GM18870 (cell line): ENCODE data around the gene PDCD4.

ENCODE experiments used
- ATAC-seq: cut with Tn5 transposase; IDR thresholded peaks from one replicate; pipeline ENCODE4 v1.9.1; 2021; ENCODE audit warnings: moderate library complexity; ENCODE audit not compliant: unreplicated experiment

Gene PDCD4

GRCh38 chr10:110860576-110861241 is 11.0 kb upstream of the PDCD4 start:
- peak; percentile 39 for ATAC-seq

- no peak for ATAC-seq
Measured at GRCh38 chr10:110861476-110861875, 10.3 kb upstream of the PDCD4 start.

GRCh38 chr10:110861930-110862649 is 9.6 kb upstream of the PDCD4 start:
- no peak for ATAC-seq

- no peak for ATAC-seq
Measured at GRCh38 chr10:110862961-110863360, 8.8 kb upstream of the PDCD4 start.

- no peak for ATAC-seq
Measured at GRCh38 chr10:110863361-110863760, 8.4 kb upstream of the PDCD4 start.

GRCh38 chr10:110863956-110864355 is 7.8 kb upstream of the PDCD4 start:
- no peak for ATAC-seq

GRCh38 chr10:110864662-110865140 is 7.0 kb upstream of the PDCD4 start:
- ATAC-seq = peak; percentile 68

- ATAC-seq = no peak
Measured at GRCh38 chr10:110865186-110865808, 6.4 kb upstream of the PDCD4 start.

GRCh38 chr10:110865809-110866482 is 5.8 kb upstream of the PDCD4 start:
- no peak for ATAC-seq

GRCh38 chr10:110867011-110867806 is 4.5 kb upstream of the PDCD4 start:
- ATAC-seq = peak; percentile 32

- ATAC-seq = no peak
Measured at GRCh38 chr10:110867807-110868465, 3.8 kb upstream of the PDCD4 start.

- ATAC-seq = no peak
Measured at GRCh38 chr10:110868981-110869380, 2.7 kb upstream of the PDCD4 start.

GRCh38 chr10:110870823-110871297 is 868 bp upstream of the PDCD4 start:
- no peak for ATAC-seq

GRCh38 chr10:110872145-110872983 is 636 bp downstream of the PDCD4 start:
- peak; percentile 16 for ATAC-seq

- ATAC-seq = no peak
Measured at GRCh38 chr10:110872984-110873923, 1.5 kb downstream of the PDCD4 start.

GRCh38 chr10:110873951-110874350 is 2.2 kb downstream of the PDCD4 start:
- no peak for ATAC-seq

GRCh38 chr10:110876000-110876399 is 4.3 kb downstream of the PDCD4 start:
- ATAC-seq = no peak

GRCh38 chr10:110876788-110877187 is 5.1 kb downstream of the PDCD4 start:
- no peak for ATAC-seq
